Measurements from ENCODE around the gene UQCRFS1.

GRCh38 chr19:29239213-29239776, 26.3 kb upstream of the UQCRFS1 start:
- TF ChIP-seq POLR2A (IDR thresholded peaks at IDR 0.05) = no peak
- TF ChIP-seq CTCF (IDR thresholded peaks at IDR 0.05) = no peak
